LNCaP clone FGC (cell line): ENCODE results near the gene DNAJB6.
A peak's percentile ranks its signal among the peaks of the same experiment; 100 is the strongest.

Source experiments
- DNase-seq: peaks from one replicate; pipeline ENCODE4 v3.0.0-alpha.2; 2011; ENCODE audit warnings: low read depth
- H3K4me3 ChIP-seq: 2 replicates; pipeline ENCODE4 v1.5.1; 2011; ENCODE audit warnings: mild to moderate bottlenecking, low read depth, low read length, control low read depth
- TF ChIP-seq, protein P1 (sequence below): IDR thresholded peaks from 2 replicates; pipeline ENCODE4 v1.5.1; 2012; ENCODE audit warnings: mild to moderate bottlenecking; ENCODE audit not compliant: control insufficient read depth, insufficient read depth; ENCODE audit errors: extremely low read depth

DNAJB6 gene

GRCh38 chr7:157377436-157378124, 40.8 kb downstream of the DNAJB6 start:
- DNase-seq, result no peak
- no peak overlapping the region for H3K4me3 ChIP-seq
- TF ChIP-seq, protein P1, sequence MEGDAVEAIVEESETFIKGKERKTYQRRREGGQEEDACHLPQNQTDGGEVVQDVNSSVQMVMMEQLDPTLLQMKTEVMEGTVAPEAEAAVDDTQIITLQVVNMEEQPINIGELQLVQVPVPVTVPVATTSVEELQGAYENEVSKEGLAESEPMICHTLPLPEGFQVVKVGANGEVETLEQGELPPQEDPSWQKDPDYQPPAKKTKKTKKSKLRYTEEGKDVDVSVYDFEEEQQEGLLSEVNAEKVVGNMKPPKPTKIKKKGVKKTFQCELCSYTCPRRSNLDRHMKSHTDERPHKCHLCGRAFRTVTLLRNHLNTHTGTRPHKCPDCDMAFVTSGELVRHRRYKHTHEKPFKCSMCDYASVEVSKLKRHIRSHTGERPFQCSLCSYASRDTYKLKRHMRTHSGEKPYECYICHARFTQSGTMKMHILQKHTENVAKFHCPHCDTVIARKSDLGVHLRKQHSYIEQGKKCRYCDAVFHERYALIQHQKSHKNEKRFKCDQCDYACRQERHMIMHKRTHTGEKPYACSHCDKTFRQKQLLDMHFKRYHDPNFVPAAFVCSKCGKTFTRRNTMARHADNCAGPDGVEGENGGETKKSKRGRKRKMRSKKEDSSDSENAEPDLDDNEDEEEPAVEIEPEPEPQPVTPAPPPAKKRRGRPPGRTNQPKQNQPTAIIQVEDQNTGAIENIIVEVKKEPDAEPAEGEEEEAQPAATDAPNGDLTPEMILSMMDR, result no peak

DNA sequence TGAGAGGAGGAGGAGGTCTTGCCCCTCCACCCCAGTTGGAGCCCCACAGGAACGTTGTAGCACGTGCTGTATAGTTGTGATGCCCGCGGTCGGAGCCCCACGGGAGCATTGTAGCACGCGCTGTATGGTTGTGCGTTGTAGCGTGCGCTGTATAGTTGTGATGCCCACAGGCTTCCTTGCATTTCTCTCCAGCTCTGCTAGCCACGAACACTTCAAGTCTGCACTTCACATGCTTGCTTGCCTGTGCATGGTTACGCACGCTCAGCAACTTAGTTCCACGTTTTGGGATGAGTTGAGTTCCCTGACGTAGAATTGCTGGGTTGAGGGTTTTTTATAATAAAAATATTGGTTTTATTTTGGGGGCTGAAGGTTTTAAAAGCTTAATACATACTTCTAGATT, 41.6 kb downstream of the DNAJB6 start:
- no peak for DNase-seq
- TF ChIP-seq, protein P1, result no peak
- H3K4me3 ChIP-seq, result no peak overlapping the region

GRCh38 chr7:157379493-157379892, 42.7 kb downstream of the DNAJB6 start:
- H3K4me3 ChIP-seq, result no peak overlapping the region
- TF ChIP-seq, protein P1, result no peak
- DNase-seq, result no peak

DNA sequence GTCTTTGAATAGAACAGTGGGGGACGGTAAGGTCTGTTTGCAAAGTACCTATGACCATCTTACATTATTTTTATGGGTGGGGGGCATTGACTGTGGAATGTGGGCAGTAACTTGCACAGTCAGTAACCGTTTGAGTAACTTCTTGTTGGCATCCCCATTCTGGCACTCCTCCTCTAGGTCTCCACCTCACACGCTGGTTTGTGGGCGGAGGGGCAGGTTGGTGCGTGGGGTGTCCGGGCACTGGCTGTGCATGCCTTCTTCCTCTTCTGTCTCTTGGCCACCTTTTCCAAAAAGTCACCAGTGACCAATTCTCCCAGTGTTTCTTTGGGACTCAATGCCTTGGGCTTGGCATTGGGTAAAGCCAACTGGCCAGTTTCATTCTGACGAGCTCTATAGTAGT, 43.6 kb downstream of the DNAJB6 start:
- TF ChIP-seq, protein P1, result no peak
- H3K4me3 ChIP-seq, result no peak overlapping the region
- DNase-seq, result no peak

DNA sequence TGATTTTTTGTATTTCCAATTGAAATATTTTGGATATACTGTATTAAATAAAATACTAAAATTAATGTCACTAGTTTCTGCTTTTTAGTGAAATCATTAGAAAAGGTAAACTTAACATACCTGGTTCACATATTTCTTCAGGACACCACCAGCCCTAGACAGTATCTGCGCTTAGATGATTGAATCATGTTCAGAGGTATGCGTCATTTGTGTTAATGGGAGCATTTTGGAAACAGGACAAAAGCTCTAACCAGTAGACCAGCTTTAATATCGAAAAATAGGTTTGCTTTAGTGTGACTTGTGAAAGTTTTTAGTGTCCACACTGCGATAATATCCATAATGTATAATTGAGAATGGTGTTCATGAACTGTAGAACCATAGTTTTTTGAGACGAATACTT, 47.1 kb downstream of the DNAJB6 start:
- TF ChIP-seq, protein P1, result no peak
- no peak overlapping the region for H3K4me3 ChIP-seq
- DNase-seq, result no peak

GRCh38 chr7:157384301-157384700, 47.5 kb downstream of the DNAJB6 start:
- no peak overlapping the region for H3K4me3 ChIP-seq
- TF ChIP-seq, protein P1, result no peak
- DNase-seq, result peak; percentile 50
